Esophagus squamous epithelium (tissue), 5 donors: ENCODE results near the gene CDKAL1. TPM values are rescaled to one million over a fixed set of nuclear protein-coding genes. Genes with fewer than 3 reads are reported as not detected.

Source experiments
- DNase-seq: peaks from one replicate; lab custom pipeline; 2025; lab: John Stamatoyannopoulos, UW
- H3K27ac ChIP-seq, 4 donors: fragments of 200-600 bp; sonication (generic); one replicate each; pipeline ENCODE4 v1.5.1; 2016 to 2019; ENCODE audit warnings: mild to moderate bottlenecking in 1 of 4
- H3K27me3 ChIP-seq, 4 donors: fragments of 200-600 bp; sonication (generic); 1 replicate in 3 of 4; 2 replicates in 1 of 4; pipeline versions ENCODE4 v1.5.1 to v1.6.0; 2017 to 2021; ENCODE audit warnings: antibody characterized with exemption in 1 of 4
- H3K36me3 ChIP-seq, 3 donors: fragments of 200-600 bp; sonication (generic); one replicate each; pipeline ENCODE4 v1.5.1; 2016 to 2019
- H3K4me1 ChIP-seq, 3 donors: fragments of 200-600 bp; sonication (generic); one replicate each; pipeline ENCODE4 v1.5.1; 2017 to 2019
- H3K4me3 ChIP-seq, 4 donors: fragments of 200-600 bp; sonication (generic); 1 replicate in 3 of 4; 2 replicates in 1 of 4; pipeline ENCODE4 v1.5.1; 2016 to 2019; ENCODE audit warnings: mild to moderate bottlenecking in 2 of 4, moderate library complexity in 1 of 4
- H3K9me3 ChIP-seq, 3 donors: fragments of 200-600 bp; sonication (generic); one replicate each; pipeline ENCODE4 v1.5.1; 2016 to 2019
- POLR2A ChIP-seq, 4 donors: fragments of 450-650 bp; IDR thresholded peaks; one replicate each; pipeline ENCODE4 v1.6.1; 2017; ENCODE audit warnings: antibody characterized with exemption in 4 of 4, mild to moderate bottlenecking in 4 of 4, moderate library complexity in 3 of 4
- WGBS, 2 donors: methylation state at CpG; one replicate each; pipeline ENCODE4 v1.1.5; 2018; 5-methylcytosine and 5-hydroxymethylcytosine counted together
- intact Hi-C: fragments of 100-400 bp; cut with DNase I; formaldehyde crosslinking; loops from one replicate; pipeline ENCODE4 v1.15.0; 2022
- total RNA-seq, 4 donors: library from RNA; depleted of rRNA; stranded (reverse); fragments of >200 nt; gene quantifications; one replicate each; pipeline ENCODE4 v1.1.0, GENCODE V29; 2016
- TF ChIP-seq, protein P1 (sequence below), 6 experiments: fragments of 450-650 bp in 4 of 6; fragments of 200-600 bp in 2 of 6; sonication (generic) in 2 of 6; IDR thresholded peaks; one replicate each; pipeline ENCODE4 v1.5.1; 2016 to 2019; ENCODE audit warnings: antibody characterized with exemption in 6 of 6, mild to moderate bottlenecking in 4 of 6, moderate library complexity in 4 of 6
- donor health status: DM: yes; HTN: yes; CAD: no.

Gene CDKAL1
- total RNA-seq, 4 donors from 2014 or later = 6.5 to 13.0 (median 10.7) TPM

DNA sequence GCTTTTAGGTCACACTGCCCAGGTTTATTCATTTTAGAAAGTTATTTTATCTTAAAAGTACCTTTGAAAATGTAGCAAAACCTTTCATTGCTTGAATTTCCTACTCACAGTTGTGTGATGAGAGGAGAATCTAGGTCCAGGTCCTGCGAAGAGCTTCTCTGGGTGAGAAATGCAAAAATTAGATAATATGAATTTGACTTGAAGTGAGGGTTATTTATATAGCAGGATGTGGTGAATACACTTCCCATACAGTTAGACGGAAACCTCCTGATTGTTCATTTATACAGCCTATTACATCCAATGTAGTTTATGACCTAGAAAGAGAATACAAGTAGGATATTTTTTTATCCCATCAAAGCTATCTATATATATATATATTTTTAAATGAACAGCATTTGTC lies 30.5 kb downstream of the CDKAL1 start:
- WGBS, 2 donors = 62 to 77% methylated on average over 2 of the region's 2 CpGs
- Histone ChIP-seq H3K27ac (no peak overlapping the region), H3K36me3 (peaks cover 0 to 5% (median 0%) of the 10 kb centered on the region in 3 donors), H3K4me3 (no peak overlapping the region), H3K4me1 (peaks cover 0 to 12% (median 0%) of the 10 kb centered on the region in 3 donors), H3K9me3 (no peaks in the 10 kb centered on the region), H3K27me3 (no peaks in the 10 kb centered on the region)
- TF ChIP-seq, protein P1, sequence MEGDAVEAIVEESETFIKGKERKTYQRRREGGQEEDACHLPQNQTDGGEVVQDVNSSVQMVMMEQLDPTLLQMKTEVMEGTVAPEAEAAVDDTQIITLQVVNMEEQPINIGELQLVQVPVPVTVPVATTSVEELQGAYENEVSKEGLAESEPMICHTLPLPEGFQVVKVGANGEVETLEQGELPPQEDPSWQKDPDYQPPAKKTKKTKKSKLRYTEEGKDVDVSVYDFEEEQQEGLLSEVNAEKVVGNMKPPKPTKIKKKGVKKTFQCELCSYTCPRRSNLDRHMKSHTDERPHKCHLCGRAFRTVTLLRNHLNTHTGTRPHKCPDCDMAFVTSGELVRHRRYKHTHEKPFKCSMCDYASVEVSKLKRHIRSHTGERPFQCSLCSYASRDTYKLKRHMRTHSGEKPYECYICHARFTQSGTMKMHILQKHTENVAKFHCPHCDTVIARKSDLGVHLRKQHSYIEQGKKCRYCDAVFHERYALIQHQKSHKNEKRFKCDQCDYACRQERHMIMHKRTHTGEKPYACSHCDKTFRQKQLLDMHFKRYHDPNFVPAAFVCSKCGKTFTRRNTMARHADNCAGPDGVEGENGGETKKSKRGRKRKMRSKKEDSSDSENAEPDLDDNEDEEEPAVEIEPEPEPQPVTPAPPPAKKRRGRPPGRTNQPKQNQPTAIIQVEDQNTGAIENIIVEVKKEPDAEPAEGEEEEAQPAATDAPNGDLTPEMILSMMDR (IDR thresholded peaks at IDR 0.05) = no peak
- TF ChIP-seq POLR2A (IDR thresholded peaks at IDR 0.05) = no peak
- intact Hi-C loops = loop anchor here (5.0 kb wide), 1 partner anchor 1023 kb away; no protein-coding TSS in a partner anchor
- no peak for DNase-seq

- no peak for TF ChIP-seq POLR2A (IDR thresholded peaks at IDR 0.05)
- TF ChIP-seq, protein P1 (IDR thresholded peaks at IDR 0.05) = no peak
- H3K4me1 ChIP-seq = peaks cover 0 to 8% (median 0%) of the 10 kb centered on the region in 3 donors
- no peaks in the 10 kb centered on the region for H3K9me3 ChIP-seq
- no peaks in the 10 kb centered on the region for H3K27me3 ChIP-seq
- DNase-seq = no peak
- H3K4me3 ChIP-seq = no peak overlapping the region
- peaks cover 0 to 5% (median 0%) of the 10 kb centered on the region in 3 donors for H3K36me3 ChIP-seq
- WGBS, 2 donors = 80 to 89% methylated on average over 2 of the region's 2 CpGs
- intact Hi-C loops = loop anchor here (5.0 kb wide), 1 partner anchor 1022 kb away; no protein-coding TSS in a partner anchor
- no peak overlapping the region for H3K27ac ChIP-seq
These were observed 31.1 kb downstream of the CDKAL1 start for GRCh38 chr6:20565342-20565741.

DNA sequence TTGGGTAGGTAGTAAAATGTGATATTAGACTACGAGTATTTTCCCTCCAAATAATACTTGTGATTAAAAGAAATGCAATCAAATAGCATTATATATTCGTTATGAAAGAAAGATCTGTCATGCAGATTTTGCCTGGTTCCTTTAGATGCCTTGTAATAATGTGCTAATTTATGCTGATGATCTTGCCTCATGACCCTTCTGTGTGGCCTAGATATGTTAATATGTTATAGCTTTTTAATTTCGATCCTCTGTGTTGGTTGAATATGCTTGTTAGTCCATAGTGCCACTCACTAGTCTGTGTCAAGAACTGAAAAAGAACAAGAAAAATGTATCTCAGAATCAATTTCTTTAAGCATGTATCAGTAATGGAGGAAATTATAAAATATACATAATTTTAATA lies 31.9 kb downstream of the CDKAL1 start:
- DNase-seq = no peak
- Histone ChIP-seq H3K9me3 (no peaks in the 10 kb centered on the region), H3K27ac (no peak overlapping the region), H3K4me1 (peaks cover 0 to 8% (median 0%) of the 10 kb centered on the region in 3 donors), H3K36me3 (peaks cover 0 to 5% (median 0%) of the 10 kb centered on the region in 3 donors), H3K27me3 (no peaks in the 10 kb centered on the region), H3K4me3 (no peak overlapping the region)
- 87 to 89% methylated on average over 3 of the region's 3 CpGs for WGBS, 2 donors
- TF ChIP-seq, protein P1 (IDR thresholded peaks at IDR 0.05) = no peak
- no peak for TF ChIP-seq POLR2A (IDR thresholded peaks at IDR 0.05)
- intact Hi-C loops = loop anchor here (5.0 kb wide), 1 partner anchor 1021 kb away; no protein-coding TSS in a partner anchor

DNA sequence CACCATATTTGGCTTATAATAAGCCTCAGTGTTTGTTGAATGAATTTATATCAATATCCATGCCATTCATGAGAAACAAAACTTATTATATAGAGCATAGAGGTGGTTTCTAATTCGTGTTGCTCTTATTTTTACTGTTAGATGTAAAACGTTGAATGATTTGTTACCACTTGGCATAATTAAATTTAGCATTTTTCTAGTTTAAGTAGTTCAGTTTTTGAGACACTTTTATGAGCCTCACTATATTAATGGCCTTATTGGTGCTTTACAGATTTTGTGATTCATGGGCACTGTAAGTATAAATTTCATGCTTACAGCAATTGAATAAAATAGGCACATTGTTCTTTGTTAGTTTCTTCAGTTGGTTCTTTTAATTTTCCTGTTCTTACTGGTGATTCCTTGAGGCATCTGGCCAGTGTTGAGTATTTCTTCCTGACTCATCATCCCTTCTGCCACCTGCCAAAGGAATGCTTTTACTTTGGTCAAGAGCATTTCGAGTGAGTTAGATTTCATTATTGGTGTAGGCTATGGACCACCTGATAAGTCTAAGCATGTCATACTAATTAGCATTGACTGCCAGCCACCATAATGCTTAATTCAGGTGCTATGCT lies 34.8 kb downstream of the CDKAL1 start:
- no peak for DNase-seq
- Histone ChIP-seq H3K4me1 (peaks cover 0 to 20% (median 0%) of the 10 kb centered on the region in 3 donors), H3K27me3 (no peaks in the 10 kb centered on the region), H3K27ac (no peak overlapping the region), H3K36me3 (peaks cover 0 to 5% (median 0%) of the 10 kb centered on the region in 3 donors), H3K4me3 (no peak overlapping the region), H3K9me3 (no peaks in the 10 kb centered on the region)
- WGBS, 2 donors = 43 to 54% methylated on average over 3 of the region's 3 CpGs
- intact Hi-C loops = loop anchor here (5.0 kb wide), 1 partner anchor 1018 kb away; no protein-coding TSS in a partner anchor
- TF ChIP-seq POLR2A (IDR thresholded peaks at IDR 0.05) = no peak
- TF ChIP-seq, protein P1 (IDR thresholded peaks at IDR 0.05) = no peak

- DNase-seq = no peak
- no peak overlapping the region for H3K4me3 ChIP-seq
- no peaks in the 10 kb centered on the region for H3K9me3 ChIP-seq
- TF ChIP-seq, protein P1 (IDR thresholded peaks at IDR 0.05) = no peak
- no peak for TF ChIP-seq POLR2A (IDR thresholded peaks at IDR 0.05)
- intact Hi-C loops = no loop called here
- peaks cover 0 to 9% (median 0%) of the 10 kb centered on the region in 3 donors for H3K36me3 ChIP-seq
- H3K27ac ChIP-seq = no peak overlapping the region
- H3K4me1 ChIP-seq = peaks cover 0 to 20% (median 0%) of the 10 kb centered on the region in 3 donors
- H3K27me3 ChIP-seq = no peaks in the 10 kb centered on the region
These were observed 37.0 kb downstream of the CDKAL1 start for GRCh38 chr6:20571261-20571660.
